Suppressor macrophage treated with lipopolysaccharide for 1 hour (primary cell): Measurements from ENCODE around the gene NIT1.

ENCODE experiments used
- DNase-seq, 3 donors: peaks; one replicate each; pipeline ENCODE4 v3.0.0-alpha.2; 2020 to 2022

NIT1 gene, protein sequence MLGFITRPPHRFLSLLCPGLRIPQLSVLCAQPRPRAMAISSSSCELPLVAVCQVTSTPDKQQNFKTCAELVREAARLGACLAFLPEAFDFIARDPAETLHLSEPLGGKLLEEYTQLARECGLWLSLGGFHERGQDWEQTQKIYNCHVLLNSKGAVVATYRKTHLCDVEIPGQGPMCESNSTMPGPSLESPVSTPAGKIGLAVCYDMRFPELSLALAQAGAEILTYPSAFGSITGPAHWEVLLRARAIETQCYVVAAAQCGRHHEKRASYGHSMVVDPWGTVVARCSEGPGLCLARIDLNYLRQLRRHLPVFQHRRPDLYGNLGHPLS

DNA sequence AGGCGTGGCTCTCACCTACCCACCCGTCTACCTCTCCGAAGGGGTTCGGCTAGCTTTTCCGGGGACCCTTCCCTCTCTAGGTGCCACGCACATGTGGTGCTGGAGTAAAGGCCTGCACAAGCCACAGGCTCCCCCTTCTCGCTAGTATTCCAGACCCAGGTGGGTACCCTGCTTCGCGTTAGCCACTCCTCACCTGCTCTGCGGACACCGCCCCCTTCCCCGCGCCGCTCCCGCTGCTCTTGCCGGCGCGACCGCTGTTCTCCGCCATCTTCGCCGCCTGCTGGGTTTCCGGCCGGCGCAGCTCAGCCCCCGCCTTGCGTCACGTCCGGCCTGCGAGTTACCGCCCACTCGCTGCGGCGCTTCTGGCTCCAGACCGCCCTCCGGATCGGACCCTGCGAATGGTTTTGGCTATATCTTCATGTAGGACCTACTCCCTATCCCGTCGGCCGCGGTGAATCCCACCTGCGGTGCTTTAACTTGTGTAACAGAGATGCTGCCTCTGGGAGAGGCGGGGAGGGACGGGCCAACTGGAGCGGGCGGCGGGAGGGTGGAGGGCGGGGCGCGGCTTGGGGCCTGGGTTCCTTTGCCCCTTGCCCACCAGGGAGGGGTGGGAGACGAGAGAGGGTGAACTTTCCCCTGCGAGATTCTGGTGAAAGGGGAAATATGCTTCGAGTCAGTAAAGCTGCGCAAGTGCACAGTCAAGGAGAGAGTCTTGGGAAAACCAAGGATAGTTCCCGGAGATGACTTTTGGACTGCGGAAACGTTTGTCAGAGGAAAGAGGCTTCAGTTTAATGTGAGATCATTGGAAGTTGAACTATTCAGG, at the start of gene NIT1, which contains the start of gene PFDN2:
Gene NIT1, plus strand, starts transcription at position 347 of the 823 bp plus-strand sequence. Its CDS starts 72 bp downstream, at position 419.
Gene PFDN2, minus strand, starts transcription at position 279 of the 823 bp plus-strand sequence. Its CDS starts 11 bp downstream, at position 268.
- DNase-seq, result peak; percentile 93 to 95 (median 93)

GRCh38 chr1:161068306-161069234, 49.3 kb upstream of the NIT1 start:
- peak; percentile 93 to 95 (median 94) for DNase-seq

GRCh38 chr1:161069241-161069640, 48.7 kb upstream of the NIT1 start:
- DNase-seq, result no peak

DNA sequence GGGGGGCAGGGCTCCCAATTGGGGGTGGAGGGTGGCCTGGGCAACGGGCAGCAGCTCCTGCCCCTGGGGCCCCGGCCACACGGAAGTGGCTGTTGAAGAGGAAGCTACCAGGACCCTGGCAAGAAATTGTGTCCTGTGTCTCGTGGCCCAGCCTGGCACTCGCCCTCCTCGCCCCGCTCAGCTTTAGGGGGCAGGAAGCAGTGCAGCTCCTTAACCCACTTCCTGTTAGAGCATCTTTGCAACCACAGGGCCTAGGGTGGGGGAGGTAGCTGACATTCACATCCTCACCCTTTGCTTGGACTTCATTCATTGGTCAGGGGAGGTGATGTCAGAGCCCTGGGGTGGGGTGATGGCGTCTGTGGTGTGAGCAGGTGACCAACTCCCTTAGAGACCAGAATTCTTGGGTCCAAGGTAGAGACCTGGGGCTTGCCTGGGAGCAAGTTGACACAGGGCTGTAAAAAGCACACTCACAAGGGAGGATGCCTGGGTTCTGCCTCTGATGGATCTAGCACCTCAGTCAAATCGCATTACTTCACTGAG, 48.1 kb upstream of the NIT1 start, which contains the start of gene ARHGAP30:
Gene ARHGAP30, minus strand, starts transcription at position 161 of the 540 bp plus-strand sequence. CDS start 267 bp downstream, outside the sequence.
- DNase-seq, result peak; percentile 67 to 76 (median 68)

GRCh38 chr1:161070761-161071160, 47.1 kb upstream of the NIT1 start:
- no peak for DNase-seq

DNA sequence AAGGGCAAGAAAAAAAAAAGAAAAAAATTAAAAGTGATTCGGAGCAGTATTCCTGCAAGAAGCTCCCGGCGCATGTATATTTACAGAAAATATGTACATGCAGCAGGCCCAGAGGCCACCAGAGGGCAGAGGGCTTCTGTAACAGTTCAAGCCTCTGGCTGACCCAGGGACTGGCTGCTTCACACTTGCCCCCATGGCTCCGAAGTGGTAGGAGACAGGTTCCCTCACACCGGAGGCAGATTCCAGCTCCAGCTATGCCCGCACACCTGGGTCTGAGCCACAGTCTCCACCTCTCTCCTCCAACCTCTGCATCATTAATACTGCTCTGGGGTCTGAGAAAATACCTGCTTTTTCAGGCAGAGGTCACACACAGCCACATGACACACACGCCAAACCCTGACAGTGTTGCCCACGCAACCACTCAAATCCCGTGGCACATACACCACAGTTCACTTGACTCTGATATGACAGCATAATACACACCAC, 46.0 kb upstream of the NIT1 start:
- DNase-seq, result peak; percentile 84 to 88 (median 86)

DNA sequence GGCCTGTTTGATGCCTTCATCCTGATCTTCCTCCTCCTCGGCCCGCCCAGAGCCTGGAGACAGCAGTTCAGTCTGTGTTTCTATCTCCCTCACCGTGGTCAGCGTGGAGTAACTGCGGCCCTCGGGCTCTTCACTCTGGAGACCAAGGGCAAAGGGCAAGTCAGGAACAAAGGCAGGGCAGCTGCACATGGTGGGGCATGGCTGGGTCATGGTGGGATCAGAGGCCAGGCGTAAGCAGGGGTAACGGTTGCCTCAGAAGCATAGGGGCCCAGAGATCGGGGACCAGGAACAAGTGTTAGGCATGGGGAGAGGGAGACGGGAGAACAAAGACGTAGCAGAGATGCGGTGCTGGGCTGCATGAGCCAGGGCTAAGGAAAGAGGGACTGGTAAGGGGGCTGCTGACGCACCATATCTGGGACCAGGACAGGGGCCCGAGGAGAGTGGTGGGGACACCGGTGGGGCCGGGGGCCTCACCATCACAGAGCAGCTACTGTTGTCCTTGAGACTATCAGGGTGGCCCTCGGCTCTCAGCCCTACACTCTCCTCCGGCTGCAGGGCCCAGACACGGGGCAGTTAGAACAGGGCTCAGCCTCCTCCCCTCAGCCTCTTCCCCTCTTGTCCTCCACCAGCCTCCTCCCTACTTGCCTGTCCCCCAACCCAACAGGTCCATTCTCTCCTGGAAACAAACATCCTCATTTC, 45.0 kb upstream of the NIT1 start:
- DNase-seq, result no peak

DNA sequence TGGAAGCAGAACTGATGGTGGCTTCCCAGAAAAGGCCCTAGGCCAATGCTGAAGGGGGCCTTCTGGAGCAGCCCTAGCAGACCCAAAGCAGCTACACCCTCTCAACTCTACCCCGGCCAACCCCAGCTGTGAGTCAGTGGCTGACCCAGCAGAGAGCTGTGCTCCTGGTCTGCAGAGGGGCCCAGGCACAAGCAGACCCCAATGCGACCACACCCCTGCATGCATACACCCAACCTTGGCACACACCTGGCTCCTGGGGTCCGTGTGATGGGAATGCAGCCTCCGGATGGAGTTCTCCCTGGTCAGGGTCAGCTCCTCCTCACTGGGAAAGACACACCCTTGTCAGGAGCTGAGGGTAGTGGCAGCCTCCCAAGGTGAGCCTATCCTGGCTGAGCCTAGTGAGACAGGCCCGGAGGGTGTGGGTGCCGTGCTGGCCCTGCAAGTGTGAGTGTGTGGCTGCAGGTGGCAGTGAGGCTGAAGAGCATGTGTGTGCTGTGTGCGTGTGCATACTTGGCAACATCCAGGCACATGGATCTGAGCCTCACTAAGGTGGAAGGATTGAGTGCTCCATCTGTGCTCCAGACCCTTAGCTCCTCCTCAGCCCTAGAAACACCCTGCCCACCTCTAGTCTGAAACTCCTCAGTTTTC, 44.3 kb upstream of the NIT1 start:
- no peak for DNase-seq

DNA sequence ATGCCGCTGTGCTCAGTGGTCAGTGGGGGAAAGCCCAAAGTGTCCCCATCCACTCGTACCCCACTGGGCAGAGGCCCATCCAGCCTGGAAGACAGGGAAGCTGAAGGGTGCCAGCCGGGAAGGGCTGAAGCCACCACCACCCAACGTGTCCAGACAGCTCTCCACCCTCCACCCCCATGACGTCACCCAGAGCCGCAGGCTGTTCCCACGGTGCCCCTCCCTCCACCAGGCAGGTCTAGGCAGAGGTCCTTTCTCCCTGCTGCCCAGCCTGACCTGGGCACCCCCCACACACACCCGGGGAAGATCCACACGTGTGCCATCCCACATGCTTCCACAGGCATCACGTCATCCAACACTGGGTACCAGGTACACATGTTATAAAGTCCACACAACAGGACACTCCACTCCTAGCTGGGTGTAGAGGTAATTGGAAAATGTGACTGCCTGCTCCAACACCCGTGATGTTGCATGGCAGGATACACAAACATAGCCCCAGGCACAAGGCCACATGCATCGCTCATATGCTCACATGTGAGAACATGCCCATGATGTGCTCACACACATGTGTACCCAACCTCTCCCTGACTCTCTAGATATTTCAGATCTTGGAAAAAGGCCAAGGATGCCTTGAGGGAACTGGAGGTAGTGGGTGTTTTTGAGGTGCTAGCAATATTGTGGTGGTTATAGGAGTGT, 43.1 kb upstream of the NIT1 start:
- no peak for DNase-seq

GRCh38 chr1:161076410-161076809, 41.5 kb upstream of the NIT1 start:
- no peak for DNase-seq

GRCh38 chr1:161077426-161077825, 40.5 kb upstream of the NIT1 start:
- no peak for DNase-seq

DNA sequence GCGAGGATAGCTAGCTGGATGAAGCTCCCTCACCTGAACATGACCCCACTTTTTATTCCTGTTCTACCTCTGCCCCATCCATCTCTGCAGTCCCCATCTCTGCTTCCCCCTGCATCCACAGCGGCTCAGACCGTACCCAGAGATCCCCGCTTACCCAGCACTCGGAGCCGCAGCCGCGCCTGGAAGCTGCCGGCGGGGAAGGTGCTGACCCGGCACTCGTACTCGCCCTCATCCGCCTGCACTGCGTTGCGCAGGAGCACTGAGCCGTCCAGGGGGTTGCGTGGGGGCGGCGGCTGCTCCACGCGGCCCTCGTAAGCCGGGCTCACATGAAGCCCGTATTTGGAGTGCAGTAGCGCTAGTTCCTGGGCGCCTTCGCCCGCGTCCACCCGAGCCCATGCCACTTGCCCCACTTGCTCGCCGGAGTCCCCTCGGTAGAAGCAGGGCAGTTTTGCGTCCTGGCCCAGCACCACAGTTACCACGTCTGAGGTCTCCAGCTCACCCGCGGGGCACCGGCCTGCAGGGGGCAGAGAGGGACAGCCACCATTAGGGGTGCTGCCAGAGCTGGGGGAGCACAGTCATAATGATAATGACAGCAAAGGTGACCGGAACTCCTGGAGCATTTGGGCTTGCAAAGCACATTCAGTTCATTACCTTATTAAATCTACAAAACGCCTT, 38.3 kb upstream of the NIT1 start:
- DNase-seq, result no peak

DNA sequence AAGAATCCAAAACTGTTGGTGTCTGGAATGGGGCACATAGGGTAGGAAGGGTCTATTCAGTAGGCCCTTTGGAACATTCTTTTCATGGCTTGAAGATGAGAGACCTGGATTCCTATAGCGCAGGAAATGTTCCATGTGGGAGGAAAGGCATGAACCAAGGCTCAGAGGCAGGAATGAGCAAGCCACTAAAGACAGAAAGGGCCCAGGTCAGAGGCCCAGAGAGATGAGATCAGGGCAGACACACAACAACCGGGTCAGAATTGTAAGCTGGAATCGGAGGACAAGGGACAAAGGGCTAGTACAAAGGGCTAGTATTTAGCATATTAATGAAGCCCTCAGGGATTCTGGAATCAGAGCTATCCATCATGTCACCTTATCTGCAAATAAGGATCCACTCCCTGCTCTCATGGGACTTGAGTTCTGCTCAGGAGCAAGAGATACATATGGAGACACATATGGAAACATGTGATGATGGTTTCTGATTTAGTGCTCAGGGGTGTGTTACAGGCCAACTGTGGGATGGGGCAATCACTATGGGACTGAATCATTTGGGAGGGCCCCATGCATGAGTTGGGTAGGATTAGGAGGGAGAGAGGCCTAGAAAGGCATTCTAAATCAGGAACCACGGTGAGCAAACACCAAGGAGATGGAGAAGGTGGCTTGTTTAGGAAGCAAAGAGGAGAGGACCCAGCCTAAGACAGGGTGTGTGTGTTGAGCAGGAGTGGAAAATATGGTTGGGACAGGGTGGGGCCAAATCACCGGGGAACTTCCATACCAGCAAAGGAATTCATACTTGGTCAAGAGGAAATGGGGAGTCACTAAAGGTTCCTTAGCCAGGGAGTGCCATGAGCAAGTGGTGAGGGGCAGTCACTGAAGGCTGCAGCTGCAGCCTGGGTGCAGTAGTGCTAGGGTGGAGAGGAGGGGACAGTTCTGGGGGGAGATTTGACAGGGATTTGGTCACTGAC, 37.2 kb upstream of the NIT1 start:
- DNase-seq, result peak; percentile 40 to 57 (median 54)

DNA sequence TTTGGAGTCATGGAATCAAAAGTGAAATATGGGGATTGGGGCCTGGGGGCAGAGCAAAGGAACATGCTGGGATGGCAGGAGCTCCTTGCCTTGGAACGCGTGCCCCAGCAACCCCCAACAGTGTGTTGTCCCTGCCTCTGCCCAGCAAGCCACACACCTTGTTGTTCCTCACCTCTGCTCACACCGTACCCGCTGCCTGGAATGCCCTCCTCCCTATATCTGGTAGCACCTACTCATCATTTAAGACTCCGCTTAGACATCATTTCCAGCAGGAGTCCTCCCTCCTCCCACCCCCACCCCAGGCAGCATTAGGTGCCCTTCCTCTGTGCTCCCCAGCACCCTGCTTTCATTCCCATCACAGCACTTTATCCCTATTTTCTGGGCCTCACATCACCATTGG, 36.4 kb upstream of the NIT1 start:
- no peak for DNase-seq

GRCh38 chr1:161082483-161082882, 35.4 kb upstream of the NIT1 start:
- no peak for DNase-seq

GRCh38 chr1:161082996-161083747, 34.7 kb upstream of the NIT1 start:
- DNase-seq, result peak; percentile 95 to 96 (median 96)

GRCh38 chr1:161083748-161084596, 33.9 kb upstream of the NIT1 start:
- no peak for DNase-seq
